Glomerular visceral epithelial cell (primary cell): Measurements from ENCODE around the gene IL2RG.

ENCODE experiments used
- DNase-seq: peaks from one replicate; pipeline ENCODE4 v3.0.0-alpha.2; 2016; ENCODE audit errors: extremely low spot score

Gene IL2RG

GRCh38 chrX:71111141-71111843 lies at the start of gene IL2RG:
Gene IL2RG (minus strand): TSS chrX:71111577. CDS start chrX:71111539, 38 bp downstream.
- no peak for DNase-seq

- DNase-seq = no peak
Measured at GRCh38 chrX:71160475-71160874, 49.1 kb upstream of the IL2RG start.

- DNase-seq = no peak
Measured at GRCh38 chrX:71159335-71159734, 48.0 kb upstream of the IL2RG start.

- DNase-seq = no peak
Measured at GRCh38 chrX:71158603-71159002, 47.2 kb upstream of the IL2RG start.

GRCh38 chrX:71154641-71155040 lies 43.3 kb upstream of the IL2RG start:
- DNase-seq = no peak

GRCh38 chrX:71154196-71154595 lies 42.8 kb upstream of the IL2RG start:
- no peak for DNase-seq

GRCh38 chrX:71151366-71151765 lies 40.0 kb upstream of the IL2RG start:
- DNase-seq = no peak

GRCh38 chrX:71148278-71148663 lies 36.9 kb upstream of the IL2RG start:
- no peak for DNase-seq

- DNase-seq = no peak
Measured at GRCh38 chrX:71147496-71148277, 36.3 kb upstream of the IL2RG start.

- no peak for DNase-seq
Measured at GRCh38 chrX:71144651-71145050, 33.3 kb upstream of the IL2RG start, which contains the start of gene NLGN3. Gene NLGN3 (plus strand): TSS chrX:71144841. CDS start chrX:71147750, 2,909 bp downstream.

- DNase-seq = no peak
Measured at GRCh38 chrX:71143508-71143907, 32.1 kb upstream of the IL2RG start.

GRCh38 chrX:71140440-71140839 lies 29.1 kb upstream of the IL2RG start:
- no peak for DNase-seq

- no peak for DNase-seq
Measured at GRCh38 chrX:71131510-71131909, 20.1 kb upstream of the IL2RG start.

- DNase-seq = peak; percentile 51
Measured at GRCh38 chrX:71128915-71129765, 17.8 kb upstream of the IL2RG start.

- DNase-seq = peak; percentile 42
Measured at GRCh38 chrX:71128166-71128833, 16.9 kb upstream of the IL2RG start.

GRCh38 chrX:71118985-71119535 lies 7.7 kb upstream of the IL2RG start:
- no peak for DNase-seq

GRCh38 chrX:71118032-71118984 lies 6.9 kb upstream of the IL2RG start, which contains the start of gene MED12:
Gene MED12 (plus strand): TSS chrX:71118596. CDS start chrX:71118755, 159 bp downstream.
- peak; percentile 75 for DNase-seq

- DNase-seq = no peak
Measured at GRCh38 chrX:71117358-71117757, 6.0 kb upstream of the IL2RG start.

- DNase-seq = no peak
Measured at GRCh38 chrX:71111921-71112431, 599 bp upstream of the IL2RG start.

GRCh38 chrX:71109051-71109450 lies 2.3 kb downstream of the IL2RG start:
- DNase-seq = no peak
